Measurements from ENCODE around the gene ANKRD42.

DNA sequence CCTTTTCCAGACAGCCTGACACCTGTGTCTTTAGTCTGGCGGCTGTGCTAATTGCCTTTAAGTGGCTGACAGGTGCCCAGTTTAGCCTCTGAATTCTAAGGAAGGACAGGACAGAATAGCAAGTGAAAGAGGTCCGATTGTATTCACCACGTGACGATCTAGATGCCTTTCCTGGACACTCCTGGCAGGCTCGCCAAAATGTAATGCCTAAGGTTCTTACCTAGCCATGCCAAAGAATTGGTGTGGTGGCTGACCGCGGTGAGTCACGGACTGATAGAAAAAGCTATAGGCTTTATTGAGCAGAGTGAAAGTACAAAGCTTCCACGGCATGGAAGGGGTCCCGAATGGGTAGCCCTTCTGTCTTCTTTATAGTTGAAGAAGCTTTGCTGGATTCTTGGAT, 26.7 kb downstream of the ANKRD42 start:
- TF ChIP-seq, protein P1, sequence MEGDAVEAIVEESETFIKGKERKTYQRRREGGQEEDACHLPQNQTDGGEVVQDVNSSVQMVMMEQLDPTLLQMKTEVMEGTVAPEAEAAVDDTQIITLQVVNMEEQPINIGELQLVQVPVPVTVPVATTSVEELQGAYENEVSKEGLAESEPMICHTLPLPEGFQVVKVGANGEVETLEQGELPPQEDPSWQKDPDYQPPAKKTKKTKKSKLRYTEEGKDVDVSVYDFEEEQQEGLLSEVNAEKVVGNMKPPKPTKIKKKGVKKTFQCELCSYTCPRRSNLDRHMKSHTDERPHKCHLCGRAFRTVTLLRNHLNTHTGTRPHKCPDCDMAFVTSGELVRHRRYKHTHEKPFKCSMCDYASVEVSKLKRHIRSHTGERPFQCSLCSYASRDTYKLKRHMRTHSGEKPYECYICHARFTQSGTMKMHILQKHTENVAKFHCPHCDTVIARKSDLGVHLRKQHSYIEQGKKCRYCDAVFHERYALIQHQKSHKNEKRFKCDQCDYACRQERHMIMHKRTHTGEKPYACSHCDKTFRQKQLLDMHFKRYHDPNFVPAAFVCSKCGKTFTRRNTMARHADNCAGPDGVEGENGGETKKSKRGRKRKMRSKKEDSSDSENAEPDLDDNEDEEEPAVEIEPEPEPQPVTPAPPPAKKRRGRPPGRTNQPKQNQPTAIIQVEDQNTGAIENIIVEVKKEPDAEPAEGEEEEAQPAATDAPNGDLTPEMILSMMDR (IDR thresholded peaks at IDR 0.05), result no peak
- no peak for TF ChIP-seq POLR2A (IDR thresholded peaks at IDR 0.05)
